ENCODE measurements around the gene C17orf75.

The C17orf75 gene

GRCh38 chr17:32303781-32304288 lies 38.1 kb downstream of the C17orf75 start:
- DNase-seq (ENCODE audit: low spot score), result no peak

DNA sequence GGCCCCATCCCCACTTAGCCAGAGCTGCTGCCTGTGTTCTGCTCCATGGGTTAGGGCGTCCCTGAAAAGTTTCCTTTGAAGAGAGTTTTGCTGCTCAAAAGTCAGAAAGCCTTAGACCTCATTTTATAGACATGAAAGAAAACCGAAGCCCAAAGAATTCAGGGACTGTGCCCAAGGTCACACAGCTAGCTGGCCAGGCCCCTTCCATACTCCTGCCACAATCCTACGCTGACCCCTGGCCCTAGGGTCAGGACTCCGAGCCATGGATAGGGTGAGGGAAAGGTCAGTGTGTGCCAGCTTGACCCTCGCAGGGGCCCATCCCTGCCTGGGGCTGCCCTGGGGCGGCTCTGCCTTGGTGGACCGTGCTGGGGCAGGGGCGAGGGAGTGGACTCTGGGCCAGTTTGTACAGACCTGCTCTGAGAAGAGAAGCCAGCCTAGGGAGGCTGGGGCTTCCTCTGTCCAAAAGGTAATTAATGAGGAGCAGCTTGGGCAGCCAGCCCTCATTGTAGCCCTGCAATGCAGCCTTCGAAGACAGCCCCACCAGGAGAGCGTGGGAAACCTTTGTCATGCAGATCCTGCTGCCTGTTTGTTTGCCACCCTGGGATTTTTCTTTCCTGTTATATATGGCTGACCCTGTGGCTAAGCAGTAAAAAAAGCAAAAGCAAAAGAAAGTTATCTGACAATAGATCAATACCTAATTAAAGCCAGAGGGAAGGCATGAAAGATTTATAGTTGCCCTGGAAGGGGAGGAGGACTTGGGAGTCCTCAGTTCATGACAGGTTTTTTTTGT lies 38.9 kb downstream of the C17orf75 start:
- no peak for DNase-seq (ENCODE audit: low spot score)

DNA sequence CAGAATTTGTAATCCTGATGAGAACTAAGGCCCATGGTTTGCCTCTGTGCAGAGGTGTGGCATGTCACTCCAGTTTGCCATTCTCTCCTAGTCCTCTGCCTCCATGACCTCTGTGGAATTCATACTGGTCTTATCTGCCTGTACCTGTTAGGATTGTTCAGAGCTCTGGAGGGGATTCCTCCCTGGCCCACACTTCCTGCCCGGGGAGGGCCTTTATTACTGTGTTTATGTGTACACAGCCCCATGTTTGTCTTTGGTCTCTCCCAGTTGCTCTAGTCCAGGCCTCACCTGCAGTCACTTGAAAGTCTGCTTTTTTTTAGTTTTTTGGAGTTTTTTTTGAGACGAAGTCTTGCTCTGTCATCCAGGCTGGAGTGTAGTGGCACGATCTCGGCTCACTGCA lies 39.9 kb downstream of the C17orf75 start:
- DNase-seq (ENCODE audit: low spot score), result no peak

- DNase-seq (ENCODE audit: low spot score), result no peak
These were observed 42.3 kb downstream of the C17orf75 start for GRCh38 chr17:32299580-32300164.

- no peak for DNase-seq (ENCODE audit: low spot score)
These were observed 43.0 kb downstream of the C17orf75 start for GRCh38 chr17:32298721-32299579.

- no peak for DNase-seq (ENCODE audit: low spot score)
These were observed 43.7 kb downstream of the C17orf75 start for GRCh38 chr17:32298298-32298697.

DNA sequence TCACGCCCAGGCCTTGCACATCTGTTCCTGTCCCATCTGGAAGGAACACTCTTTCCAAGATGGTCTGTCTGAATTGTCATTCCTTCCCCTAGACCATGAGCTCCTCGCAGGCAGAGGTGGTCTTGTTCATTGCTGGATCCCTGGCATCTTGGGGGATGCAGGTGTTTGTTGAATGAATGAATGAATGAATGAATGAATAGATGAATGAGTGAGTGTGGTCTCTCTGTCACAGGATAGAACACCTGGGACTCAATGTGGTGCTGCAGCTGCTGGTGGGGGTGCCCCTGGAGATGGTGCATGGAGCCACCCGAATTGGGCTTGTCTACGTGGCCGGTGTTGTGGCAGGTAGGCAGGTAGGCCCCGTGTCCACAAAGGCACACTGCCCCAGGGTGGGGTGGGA lies 44.1 kb downstream of the C17orf75 start:
- DNase-seq (ENCODE audit: low spot score), result no peak

DNA sequence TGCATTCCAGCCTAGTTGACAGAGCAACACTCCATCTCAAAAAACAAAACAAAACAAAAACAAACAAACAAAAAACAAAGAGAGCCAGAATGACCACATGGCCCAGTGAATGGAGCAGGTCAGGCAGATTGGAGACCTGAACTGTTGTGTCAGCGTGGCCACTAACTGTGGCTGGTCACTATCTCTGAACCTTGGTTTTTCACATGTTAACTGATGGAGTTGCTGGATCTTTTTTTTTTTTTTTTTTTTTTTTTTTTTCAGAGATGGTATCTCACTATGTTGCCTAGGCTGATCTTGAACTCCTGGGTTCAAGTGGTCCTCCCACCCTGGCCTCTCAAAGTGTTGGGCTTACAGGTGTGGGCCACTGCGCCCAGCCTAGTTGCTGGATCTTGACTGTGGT lies 44.5 kb downstream of the C17orf75 start:
- no peak for DNase-seq (ENCODE audit: low spot score)

DNA sequence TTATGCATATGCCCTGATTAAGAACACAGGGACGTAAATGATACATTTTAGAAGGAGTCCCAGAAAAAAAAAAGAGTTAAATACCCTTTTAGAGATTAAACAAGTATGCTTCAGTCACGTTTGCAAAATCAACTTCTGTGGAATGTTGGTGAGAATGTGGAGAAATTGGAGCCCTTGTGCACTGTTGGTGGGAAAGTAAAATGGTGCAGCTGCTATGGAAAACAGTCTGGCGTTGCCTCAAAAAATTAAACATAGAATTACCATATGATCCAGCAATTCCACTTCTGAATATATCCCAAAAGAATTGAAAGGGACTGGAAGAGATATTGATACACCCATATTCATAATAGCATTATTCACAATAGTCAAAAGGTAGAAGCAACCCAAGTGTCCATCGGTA lies 49.9 kb downstream of the C17orf75 start:
- DNase-seq (ENCODE audit: low spot score), result no peak

- DNase-seq (ENCODE audit: low spot score), result no peak
These were observed 52.4 kb downstream of the C17orf75 start for GRCh38 chr17:32289471-32290070.

DNA sequence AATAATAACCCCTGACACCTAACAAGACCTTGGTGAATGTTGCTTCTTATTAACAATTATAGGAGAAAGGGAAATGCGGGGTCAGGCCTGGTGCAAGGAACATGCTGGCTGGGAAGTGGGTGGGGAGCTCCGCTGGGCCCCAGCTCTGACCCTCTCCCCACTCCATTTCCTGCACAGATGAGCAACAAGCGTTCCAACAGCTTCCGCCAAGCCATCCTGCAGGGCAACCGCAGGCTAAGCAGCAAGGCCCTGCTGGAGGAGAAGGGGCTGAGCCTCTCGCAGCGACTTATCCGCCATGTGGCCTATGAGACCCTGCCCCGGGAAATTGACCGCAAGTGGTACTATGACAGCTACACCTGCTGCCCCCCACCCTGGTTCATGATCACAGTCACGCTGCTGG lies 53.4 kb downstream of the C17orf75 start:
- no peak for DNase-seq (ENCODE audit: low spot score)

DNA sequence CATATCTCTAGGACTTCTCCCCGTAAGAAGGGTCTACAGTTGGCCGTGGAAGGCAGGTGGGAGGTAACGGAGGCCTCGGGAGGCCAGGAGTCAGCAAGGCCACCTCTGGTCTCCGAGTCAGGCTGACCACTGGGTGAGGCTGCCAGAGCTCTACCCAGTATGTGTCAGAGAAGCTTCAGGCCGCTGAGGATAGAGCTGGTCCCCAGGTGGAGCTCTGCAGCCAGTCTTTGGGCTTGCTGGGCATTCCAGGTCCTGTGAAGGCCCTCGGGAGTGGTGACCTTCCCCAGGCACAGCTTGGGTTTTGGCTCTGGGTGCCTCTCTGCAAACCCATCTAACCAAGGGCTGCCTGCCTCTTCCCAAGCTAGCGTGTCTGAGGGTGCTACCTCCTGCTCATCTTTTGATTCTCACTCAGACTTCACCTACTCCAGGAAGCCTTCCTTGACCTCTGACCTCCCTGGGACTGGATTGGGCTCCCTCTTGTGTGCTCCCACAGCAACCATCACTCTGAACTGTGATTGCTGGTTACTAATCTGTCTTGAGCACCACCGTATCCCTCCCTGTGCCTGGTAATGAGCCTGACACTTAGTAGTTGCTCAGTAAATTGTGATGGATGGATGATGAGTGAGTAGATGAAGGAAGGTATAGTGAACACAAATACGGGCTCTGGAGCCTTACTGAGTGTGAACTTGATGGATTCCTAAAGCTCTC lies 54.0 kb downstream of the C17orf75 start:
- DNase-seq (ENCODE audit: low spot score), result no peak

DNA sequence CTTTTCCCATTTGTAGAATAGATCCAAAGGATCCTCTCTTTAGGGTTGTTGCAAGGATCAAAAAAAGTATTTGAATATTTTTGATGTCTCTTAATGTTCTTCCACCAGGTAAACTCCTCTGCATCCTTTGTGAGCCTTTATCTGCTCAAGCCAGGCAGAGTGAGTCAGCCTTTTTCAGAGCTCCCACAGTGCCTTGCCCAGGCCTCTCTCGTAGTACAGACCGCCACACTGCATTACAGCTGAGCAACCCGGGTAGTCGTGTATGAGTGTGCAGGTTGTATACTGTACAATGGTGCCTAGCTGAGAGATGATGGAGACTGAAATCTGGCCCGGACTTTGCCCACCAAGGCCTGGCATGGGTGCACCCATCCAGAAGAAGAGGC lies 55.5 kb downstream of the C17orf75 start:
- no peak for DNase-seq (ENCODE audit: low spot score)

GRCh38 chr17:32285746-32286517 lies 56.0 kb downstream of the C17orf75 start:
- DNase-seq (ENCODE audit: low spot score), result peak; percentile 94

DNA sequence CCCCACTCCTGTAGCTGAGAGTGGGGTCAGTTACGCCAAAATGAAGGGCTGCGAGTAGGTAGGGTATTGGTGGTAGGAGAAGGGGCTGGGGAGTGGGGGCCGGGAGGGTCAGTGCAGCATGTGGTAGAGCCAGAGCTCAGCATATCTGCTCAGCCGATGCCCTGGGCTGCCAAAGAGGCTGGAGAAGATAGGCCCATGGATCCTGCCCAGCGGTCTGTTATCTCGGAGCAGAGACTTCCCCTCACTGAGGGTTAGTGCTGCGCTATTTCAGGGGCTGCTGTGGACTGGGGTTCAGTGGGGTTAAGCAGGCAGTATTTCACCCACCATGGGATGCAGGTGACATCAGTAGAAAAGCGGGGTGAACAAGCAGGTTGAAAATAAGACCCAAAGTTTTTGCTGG lies 56.7 kb downstream of the C17orf75 start:
- DNase-seq (ENCODE audit: low spot score), result no peak

- DNase-seq (ENCODE audit: low spot score), result peak; percentile 52
These were observed 58.2 kb downstream of the C17orf75 start for GRCh38 chr17:32283745-32284201.

GRCh38 chr17:32281011-32281451 lies 60.9 kb downstream of the C17orf75 start:
- no peak for DNase-seq (ENCODE audit: low spot score)

DNA sequence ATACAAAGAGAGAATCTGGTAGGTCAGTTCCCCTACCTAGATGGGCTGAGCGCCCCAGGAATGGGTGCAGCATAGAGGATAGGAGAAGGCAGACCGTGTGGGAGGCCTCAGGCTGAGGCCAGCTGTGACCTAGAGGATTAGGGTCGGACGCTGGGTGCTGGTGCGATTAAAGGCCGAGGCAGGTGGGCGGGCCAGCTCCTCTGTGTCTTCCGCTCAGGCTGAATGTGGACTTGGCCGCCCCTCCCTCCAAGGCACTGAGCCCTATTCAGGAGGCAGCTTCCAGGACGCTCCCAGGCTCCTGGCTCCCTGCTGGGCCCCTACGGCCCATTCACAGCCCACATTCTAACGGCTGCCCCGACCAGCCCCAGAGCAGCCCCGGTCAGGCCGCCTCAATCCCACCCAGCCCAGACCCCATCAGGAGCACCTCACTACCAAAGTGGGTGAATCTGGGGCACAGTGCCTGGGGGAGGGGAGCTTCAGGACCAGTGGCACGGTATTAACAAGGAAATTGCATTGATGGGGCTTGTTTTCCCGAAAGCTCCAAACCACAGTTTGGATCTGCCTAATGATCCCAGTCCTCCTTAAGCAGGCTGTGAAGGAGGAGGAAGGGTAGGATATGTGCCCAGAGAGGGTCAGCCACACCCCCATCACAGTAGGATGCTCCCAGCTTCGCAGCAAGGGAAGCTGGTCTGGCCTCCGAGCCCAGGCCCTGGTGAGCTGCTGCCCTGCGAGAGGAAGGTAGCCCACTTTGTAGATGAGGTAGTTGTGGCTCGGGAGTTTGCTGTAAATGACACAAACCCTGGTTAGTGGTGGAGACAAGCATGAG lies 61.9 kb downstream of the C17orf75 start:
- no peak for DNase-seq (ENCODE audit: low spot score)

DNA sequence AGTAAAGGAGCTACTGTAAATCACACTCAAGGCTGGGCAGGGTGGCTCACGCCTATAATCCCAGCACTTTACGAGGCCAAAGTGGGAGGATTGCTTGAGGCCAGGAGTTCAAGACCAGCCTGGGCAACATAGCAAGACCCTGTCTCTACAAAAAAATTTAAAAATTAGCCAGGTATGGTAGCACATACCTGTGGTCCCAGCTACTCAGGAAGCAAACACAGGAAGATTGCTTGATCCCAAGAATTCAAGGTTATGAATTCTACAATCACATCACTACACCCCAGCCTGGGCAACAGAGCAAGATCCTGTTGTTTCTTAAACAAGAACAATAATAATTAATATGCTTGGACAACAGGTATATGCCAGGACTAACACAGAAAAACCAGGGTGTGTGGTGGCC lies 63.2 kb downstream of the C17orf75 start:
- no peak for DNase-seq (ENCODE audit: low spot score)
